M059J (cell line): ENCODE results near the gene PTPRD. TPM values are rescaled to one million over a fixed set of nuclear protein-coding genes. Genes with fewer than 3 reads are reported as not detected.

Experiments used
- DNase-seq: peaks from one replicate; pipeline ENCODE4 v3.0.0-alpha.2; 2012; ENCODE audit warnings: low read depth
- total RNA-seq: library from RNA; depleted of rRNA; stranded (reverse); fragments of >200 nt; shearing (Covaris generic); gene quantifications from 2 replicates; pipeline ENCODE4 v1.2.3, GENCODE V29; 2014

PTPRD gene
- total RNA-seq, 1 experiment from 2014 or later, result not detected

GRCh38 chr9:8904771-8905515, 1707.9 kb downstream of the PTPRD start:
- no peak for DNase-seq

DNA sequence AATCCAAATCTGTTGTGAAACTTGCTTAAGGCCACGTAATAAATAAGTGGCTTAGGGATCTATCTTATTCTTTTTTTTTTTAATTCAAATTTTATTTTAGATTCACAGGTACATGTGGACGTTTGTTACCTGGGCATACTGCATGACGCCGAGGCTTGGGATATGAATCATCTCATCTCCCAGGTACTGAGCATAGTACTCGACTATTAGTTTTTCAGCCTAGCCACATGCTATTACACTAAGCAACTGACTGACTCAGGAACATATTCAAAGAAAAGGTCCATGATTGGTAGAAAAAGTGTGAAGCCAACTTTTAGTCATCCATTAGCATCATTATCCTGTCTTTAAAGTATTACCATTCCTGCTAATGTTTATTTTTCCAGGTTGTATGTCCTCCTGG, 1709.7 kb downstream of the PTPRD start:
- DNase-seq, result no peak

GRCh38 chr9:8901146-8901545, 1711.7 kb downstream of the PTPRD start:
- no peak for DNase-seq

DNA sequence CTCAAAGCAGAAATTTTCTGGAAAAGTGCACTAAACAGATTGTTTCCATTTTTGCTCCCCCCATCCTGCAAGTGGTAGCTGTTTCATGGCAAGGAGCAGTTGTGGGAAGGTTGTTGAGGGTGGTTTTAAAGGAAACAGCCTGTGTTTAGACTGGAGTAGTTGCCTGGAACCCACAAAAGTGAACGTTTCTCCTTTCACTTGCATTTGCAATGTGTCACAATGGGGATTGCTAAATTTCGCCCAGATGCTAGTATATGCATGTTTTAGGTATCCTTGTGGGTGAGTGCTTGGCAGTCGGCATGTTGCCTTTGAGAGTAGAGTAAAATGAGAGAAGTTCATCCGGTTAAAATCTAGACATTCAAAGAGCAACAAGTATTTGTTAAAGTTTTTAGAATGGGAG, 1713.3 kb downstream of the PTPRD start:
- DNase-seq, result no peak

DNA sequence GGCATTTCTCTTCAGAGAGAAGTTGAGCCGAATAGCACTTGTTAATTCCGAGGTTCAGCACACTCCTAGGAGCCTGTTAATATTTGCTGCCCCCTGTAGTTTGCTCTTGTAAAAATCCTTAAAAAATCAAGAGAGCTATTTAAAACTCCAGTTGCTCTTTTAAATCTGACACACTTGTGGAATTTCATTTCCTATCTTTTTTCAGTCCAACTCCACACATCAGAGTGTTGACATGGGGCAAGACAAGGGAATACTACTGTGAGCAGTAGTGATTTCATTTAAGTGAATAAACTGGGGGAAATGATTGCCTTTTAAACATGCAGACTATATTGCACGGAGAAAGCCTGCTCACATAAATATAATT, 1717.0 kb downstream of the PTPRD start:
- DNase-seq, result no peak

GRCh38 chr9:8895106-8895860, 1717.5 kb downstream of the PTPRD start:
- DNase-seq, result no peak

DNA sequence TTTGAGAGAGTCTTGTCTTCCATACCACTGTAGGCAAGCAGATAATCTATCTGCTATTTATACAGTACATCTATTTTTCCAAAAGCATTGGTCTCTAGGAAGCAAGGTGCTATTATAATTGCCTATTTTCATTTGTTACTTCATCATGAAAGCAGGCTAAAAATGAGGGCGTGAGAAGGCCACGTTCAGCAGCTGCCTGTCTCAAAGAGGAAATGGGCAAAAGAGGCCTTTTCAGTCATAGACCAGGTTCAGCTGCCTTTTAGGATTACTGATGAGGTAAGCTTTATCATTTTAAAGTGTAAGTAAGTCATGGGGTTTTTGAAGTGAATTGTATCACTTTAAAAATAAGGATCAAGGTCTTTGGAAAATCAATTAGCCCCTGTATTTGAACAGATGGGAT, 1722.1 kb downstream of the PTPRD start:
- no peak for DNase-seq

DNA sequence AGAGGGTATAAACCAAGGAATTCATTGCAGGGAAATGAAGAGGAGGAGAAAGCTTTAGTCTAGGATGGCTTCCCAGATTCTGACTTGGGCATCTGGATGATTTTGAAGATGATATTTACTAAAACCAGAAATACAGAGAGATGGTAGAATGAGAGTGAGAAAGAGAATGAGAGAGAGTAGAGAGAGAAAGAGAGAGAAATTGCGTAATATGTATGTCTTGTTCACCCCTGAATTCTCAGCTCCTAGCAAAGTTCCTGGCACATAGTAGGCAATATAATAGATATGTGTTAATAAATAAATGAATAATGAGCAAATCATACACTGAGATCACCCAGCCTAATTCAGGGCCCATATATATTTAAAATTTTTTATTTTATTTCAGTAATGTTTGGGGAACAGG, 1723.7 kb downstream of the PTPRD start:
- DNase-seq, result no peak

- no peak for DNase-seq
These were observed 1724.2 kb downstream of the PTPRD start for GRCh38 chr9:8888591-8888990.

- DNase-seq, result no peak
These were observed 1725.4 kb downstream of the PTPRD start for GRCh38 chr9:8887369-8887768.

DNA sequence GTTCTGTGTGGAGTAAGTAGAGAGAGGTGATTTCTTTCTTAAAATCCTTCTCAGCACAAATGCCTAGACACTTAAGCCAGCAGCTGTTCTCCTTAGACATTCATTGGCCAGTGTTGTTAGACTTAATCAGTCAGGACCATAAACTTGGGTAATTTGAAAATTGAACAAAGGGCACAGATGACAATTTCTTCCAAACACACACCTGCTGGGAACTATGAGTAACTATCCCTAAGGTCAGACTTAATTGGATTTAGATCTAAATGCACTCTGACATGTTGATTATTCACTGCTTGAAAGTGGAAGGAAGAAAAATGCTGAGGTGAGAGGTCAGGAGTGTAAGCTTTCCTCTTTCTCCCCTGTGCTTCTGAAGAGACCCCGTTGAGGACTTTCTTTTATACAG, 1729.5 kb downstream of the PTPRD start:
- no peak for DNase-seq

- no peak for DNase-seq
These were observed 1732.7 kb downstream of the PTPRD start for GRCh38 chr9:8880060-8880459.

GRCh38 chr9:8879284-8879683, 1733.5 kb downstream of the PTPRD start:
- no peak for DNase-seq

DNA sequence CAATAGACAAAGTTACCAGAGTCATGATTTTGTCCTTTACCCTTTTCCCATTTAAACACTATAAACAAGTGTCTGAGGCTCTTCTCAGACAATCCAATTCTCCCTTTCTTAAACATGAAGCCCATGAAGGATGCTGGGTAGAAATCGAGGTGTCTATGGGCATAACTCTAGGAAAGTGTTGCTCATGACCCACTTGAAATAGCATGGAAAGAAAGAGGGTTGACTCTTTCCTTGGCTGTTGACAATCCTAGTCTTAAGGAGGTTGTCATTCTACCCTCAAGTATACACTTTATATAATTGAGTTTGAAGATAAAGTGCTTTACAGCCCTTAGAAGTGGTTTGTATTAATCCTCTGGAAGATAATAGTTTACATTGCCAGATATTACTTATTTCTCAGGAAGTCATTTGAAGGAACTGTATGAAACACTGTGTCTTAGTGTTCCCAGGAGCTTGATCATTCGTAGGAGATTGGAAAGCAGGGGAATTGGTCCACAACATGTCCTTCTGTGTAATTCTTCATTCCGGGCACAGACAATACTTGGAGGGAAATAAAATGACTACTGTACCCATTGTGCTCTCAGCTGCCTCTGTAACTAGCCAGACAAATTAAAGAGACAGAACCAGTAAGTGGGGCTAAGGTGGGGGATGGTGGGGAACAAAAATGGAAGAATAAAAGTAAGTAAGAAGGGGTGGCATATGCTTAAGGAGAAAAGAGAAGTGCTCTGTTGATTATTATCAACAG, 1734.9 kb downstream of the PTPRD start:
- DNase-seq, result no peak

- no peak for DNase-seq
These were observed 1736.5 kb downstream of the PTPRD start for GRCh38 chr9:8876303-8876702.

GRCh38 chr9:8874482-8874881, 1738.3 kb downstream of the PTPRD start:
- DNase-seq, result no peak

DNA sequence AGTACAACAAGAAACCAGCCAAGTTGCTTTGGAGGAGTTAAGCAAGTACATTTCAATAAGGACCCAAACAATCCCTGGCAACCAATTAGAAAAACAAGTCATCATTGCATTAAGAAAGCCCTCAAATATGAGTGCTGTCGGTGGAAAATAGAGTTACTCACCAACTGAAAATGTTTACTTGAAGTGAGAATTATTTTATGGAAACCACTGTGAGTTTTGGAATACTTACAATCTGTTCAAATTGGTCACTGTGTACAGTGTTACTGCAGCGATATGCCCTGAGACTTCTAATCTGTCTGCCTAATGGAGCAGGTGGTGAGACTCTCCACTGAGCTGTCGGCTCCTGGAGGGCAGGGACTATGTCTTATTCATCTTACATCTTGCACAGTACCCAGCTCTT, 1740.0 kb downstream of the PTPRD start:
- no peak for DNase-seq

DNA sequence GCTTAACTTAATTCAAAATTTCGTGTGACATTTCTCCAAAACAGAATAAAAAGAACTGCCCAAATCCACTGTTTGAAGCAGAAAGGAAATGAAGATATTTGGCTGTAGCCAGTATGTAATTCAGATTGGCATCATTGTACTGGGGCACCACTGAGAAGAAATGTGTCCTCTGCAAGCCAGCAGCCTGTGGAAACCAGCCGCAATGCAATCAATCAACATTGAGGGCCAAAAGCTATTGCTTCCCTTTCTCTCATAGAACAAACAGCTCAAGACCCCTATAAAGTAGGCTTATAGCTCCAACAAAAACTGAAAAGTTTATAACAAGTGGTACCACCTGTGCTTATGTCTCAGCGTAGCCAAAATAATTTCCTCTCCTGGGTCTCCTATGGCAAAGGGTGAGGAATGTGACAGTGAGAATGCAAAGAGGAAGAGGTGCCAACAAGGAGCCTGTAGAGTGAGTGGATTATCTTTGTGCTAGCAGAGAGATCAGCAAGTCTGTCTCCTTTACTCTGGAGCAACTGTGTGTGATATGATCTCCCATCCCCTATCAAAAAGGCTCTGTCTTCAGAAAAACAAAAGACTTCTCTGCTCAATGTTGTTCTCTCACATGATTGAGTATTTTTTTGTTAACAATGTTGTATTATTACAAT, 1740.9 kb downstream of the PTPRD start:
- DNase-seq, result no peak

DNA sequence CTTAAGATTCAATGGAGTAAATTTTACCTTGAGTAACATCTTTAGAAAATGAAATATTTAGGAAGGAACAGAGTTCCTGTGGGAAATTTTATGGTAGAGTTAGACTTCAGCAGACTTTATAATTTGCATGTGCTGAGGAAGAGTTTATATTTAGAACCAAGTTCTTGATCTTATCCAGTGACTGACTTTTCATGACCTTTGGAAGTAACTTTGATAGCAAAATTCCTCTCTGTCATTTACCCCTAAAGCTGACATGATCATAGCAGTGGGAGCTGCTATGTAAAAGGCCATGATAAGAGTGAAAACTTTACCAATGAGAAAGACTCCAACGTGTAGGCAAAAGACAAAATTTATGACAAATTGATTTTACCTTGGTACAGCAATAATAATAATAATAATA, 1741.4 kb downstream of the PTPRD start:
- DNase-seq, result no peak

DNA sequence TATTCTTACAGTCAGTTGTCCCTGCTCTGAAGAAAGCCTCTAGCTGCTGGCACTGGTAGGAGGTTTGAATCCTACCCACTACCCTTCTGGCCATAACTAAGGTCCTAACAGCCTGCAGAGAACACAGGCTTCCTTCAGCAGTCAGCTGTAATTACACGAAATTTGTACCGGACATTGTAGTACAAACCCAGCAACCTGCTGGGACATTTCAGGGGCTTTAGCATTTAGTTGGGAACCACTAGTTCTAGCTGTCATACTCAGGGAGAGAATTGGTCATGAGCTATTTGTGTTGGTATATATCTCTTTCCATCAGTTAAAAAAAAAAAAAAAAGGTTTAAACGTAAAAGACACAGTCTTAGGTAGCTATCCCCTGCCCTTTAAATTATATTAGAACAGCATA, 1743.0 kb downstream of the PTPRD start:
- no peak for DNase-seq

- DNase-seq, result no peak
These were observed 1744.2 kb downstream of the PTPRD start for GRCh38 chr9:8868632-8869031.

DNA sequence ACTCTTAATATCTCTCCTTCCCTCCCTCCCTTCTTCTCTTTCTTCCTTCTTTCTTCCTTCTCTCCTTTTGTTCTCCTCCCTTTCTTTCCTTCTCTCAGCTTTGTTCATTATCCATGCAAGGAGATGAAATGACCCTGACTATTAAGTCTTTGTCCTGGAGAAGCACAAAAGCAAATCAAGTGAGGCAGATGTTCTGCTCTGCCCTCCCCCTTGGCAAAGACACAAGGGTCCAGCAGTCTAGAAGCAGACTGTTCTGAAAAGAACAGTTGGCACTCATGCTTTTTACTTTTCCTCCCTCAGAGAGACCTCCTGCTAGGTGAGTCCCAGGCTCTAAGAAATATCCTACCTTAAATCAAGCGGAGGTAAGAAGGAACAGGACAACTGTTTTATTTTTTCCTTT, 1745.7 kb downstream of the PTPRD start:
- DNase-seq, result no peak
